Occipital lobe (tissue), 2 donors: ENCODE results near the gene CHAF1A. TPM values are rescaled to one million over a fixed set of nuclear protein-coding genes. Genes with fewer than 3 reads are reported as not detected.

Source experiments
- DNase-seq: peaks from one replicate; lab custom pipeline; 2025; lab: John Stamatoyannopoulos, UW
- total RNA-seq: library from RNA; depleted of rRNA; stranded (reverse); fragments of >200 nt; gene quantifications from one replicate; pipeline ENCODE4 v1.2.3, GENCODE V29; 2014

Gene CHAF1A
- total RNA-seq, 1 donor from 2014 or later = 6.2 TPM

DNA sequence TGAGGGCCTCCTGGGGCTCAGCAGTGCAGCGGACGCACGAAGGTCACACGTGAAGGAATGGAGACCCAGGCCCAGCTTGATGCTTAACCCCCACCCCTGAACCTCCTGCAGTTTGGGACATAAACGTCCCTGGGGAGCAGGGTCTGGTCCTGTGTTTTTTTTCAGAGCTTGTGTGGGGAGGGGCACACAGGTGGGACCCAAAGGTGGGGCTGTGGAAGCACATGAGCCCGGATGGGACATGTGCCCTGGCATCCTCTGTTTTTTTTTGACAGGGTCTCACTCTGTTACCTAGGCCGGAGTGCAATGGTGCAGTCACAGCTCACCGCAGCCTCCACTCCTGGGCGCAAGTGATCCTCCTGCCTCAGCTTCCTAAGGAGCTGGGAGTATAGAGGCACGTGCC lies 34.7 kb downstream of the CHAF1A start:
- DNase-seq = no peak

DNA sequence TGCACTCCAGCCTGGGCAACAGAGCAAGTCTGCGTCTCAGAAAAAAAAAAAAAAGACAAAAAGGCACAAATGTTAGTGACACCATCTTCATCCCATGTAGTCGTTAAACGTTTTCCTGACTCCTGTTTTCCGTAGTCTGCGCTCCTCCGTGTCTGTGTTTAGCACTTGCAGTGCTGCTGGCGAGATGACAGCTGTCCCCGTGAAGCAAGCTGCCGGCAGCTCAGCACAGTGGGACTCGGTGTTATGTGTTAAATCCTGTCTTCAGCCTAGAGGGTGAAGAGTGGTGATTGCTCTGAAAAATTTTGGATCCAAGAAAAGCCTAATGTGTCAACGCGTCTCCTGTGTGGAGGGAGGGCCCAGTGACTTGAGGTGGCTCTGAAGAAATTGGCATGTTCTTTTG lies 36.8 kb downstream of the CHAF1A start:
- peak; percentile 55 for DNase-seq

DNA sequence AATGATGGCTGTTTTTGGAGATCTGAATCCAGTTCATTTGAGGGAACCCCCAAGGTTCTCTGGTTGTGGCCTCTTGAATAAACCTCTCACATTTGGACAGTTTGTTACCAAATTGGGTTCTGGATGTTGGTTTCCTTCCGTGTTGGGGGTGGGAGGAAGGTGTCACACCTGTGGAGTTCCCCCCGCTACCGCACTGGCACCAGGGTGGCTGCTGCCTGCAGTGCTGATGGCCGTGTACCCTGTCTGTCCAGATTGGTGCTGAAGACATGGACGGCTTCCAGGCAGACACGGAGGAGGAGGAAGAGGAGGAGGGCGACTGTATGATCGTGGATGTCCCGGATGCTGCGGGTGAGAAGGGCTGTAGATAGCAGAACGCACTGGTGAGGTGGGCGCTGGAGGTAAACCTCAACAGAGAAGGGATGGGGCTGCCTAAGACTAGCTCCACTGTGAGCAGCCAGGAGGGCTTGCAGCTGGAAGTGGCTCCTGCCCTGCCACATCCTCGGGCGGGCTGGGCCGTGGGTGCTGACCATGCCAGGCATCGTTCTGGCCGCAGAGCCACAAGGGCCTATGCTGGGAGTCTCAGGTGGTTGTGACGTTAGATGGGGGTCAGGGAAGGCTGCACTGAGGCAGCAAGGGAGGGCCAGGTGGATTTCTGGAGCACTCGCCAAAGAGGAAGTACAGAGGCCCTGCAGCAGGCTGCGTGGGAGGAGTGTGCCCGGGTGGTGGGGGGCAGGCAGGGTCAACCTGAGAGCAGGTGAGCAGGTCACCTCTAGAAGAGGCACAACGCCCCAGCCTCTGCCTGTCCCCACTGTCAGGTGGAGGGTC lies 39.8 kb downstream of the CHAF1A start:
- no peak for DNase-seq

GRCh38 chr19:4442819-4443146 lies 40.3 kb downstream of the CHAF1A start:
- DNase-seq = no peak

DNA sequence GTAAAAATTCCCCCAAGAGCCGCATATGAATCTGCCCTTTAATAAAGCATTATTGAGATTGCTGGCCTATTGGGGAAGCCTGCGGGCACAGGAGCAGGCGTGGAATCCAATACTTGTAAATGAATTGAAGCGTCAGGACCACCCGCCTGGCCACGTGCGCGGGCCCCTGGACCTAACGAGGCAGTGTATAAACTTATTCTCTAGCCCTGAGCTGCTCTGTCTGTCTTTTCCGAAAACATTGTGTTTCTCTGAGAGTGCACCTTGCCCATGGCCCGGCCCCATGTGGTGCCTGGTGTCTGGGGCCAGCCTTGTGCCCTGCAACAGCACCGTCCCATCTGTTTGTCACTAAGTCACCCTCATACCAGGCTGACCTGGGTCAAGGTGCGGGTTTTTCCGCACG lies 40.7 kb downstream of the CHAF1A start:
- no peak for DNase-seq

- no peak for DNase-seq
Observed at GRCh38 chr19:4443966-4444764, 41.7 kb downstream of the CHAF1A start.

GRCh38 chr19:4444765-4445741 lies 42.6 kb downstream of the CHAF1A start:
- DNase-seq = no peak

DNA sequence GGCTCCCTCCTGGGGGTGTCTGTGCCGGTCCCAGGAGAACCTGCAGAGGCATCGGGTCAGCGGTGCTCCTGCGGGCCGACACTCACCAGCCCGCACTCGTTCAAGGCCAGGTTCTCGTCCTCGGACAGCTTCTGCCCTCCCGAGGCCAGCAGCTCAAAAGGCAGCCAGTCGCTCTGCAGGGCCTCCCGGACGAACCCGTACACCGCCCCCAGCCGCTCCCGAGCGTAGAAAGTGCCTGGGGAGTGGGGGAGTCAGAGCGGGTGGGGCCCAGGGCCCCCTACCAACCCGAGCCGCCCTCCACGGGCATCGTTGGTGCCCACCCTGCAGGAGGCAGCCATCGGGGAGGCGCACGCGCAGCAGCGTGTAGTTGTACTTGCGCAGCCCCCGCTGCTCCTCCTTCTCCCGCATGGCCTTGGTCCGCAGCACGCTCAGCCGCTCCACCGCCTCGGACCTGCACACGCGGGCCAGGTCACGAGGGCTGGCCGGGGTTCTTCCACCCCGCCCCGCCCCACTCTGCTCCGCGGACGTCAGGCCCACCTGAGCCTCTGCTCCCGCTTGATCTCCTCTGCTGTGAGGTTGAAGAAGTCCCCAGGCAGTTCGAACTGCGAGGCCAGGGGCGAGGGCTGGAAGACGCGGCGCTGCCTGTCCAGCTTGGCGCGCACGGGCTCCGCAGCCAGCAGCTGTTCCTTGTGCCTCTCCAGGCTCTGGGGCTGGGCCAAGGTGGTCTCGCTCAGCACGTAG lies 43.7 kb downstream of the CHAF1A start:
- DNase-seq = no peak

DNA sequence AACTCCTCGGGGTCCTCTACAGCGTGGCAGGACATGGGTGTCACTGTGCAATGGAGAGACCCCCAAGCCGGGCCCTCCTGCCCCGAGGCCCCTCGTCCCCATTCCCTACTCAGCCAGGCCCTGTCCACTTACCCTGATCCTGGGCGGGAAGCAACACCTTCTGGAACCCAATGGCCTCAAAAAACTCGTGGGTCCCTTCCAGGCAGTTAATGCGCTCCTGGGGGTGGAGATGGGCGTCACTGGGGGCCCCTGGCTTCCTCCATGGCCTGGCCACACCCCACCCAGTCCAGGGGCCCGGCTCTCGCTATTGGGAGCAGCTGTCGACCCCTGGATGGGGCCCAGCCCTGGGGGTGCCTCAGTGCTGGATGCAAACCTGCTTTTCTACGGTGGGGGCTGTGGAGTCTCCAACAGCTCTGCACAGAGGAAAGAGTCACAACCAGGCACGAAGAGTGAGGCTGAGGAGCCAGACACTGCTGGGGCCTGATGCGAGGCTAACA lies 44.3 kb downstream of the CHAF1A start:
- no peak for DNase-seq

- DNase-seq = no peak
Observed at GRCh38 chr19:4447327-4448146, 45.1 kb downstream of the CHAF1A start.

DNA sequence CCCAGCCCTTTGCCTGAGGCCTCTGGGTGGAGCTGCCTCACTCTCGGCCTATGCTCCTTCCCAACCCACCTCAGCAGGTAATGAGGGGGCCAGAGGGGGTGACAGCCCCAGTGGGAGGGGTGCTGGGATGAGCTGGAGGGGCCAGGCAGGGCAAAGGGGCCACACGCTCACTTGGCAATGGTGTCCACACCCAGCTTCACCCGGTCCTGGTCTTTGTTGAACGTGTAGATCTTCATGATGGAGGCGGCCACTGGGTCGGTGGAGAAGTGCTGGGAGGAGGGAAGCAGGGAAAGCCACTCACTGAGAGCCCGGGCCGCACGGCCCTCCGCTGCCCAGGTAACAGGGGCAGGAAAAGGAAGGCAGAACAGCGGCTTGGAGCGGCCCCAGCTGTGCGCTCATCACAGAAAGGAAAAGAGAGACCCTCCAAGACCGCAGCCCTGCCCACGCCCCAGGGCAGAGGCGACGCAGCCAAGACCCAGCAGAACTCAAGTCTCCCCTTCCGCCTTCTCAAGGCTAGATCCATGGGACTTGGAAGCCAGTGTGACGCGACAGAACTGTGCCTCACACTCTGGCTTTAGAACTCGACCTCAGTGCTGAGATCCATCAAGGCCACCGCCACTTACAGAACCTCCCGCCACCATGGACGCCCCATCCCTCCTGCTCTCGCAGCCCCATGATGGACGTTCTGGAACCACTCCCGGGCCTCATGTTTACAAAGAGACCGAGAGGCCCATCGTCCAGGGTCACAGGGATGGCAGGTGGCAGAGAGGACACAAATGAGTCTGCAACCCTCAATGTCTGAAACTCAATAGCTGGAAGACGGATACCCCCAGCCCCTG lies 45.9 kb downstream of the CHAF1A start:
- DNase-seq = no peak

- DNase-seq = peak; percentile 79
Observed at GRCh38 chr19:4449022-4449638, 46.7 kb downstream of the CHAF1A start.

DNA sequence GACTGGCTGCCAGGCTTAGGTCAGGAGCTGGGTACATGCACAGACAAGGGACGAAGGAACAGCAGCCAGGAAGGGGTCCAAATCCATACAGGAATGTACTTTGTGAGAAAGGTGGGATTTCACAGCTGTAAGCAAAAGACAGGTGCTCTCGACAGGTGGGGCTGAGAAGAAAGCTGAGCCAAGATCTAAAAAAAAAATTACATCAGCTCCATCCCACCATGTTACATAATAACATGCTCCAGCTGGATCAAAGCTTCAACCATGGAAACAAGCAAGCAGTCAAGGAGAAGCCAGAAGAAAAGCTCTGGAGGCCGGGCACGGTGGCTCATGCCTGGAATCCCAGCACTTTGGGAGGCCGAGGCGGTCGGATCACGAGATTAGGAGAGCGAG lies 47.2 kb downstream of the CHAF1A start:
- no peak for DNase-seq

DNA sequence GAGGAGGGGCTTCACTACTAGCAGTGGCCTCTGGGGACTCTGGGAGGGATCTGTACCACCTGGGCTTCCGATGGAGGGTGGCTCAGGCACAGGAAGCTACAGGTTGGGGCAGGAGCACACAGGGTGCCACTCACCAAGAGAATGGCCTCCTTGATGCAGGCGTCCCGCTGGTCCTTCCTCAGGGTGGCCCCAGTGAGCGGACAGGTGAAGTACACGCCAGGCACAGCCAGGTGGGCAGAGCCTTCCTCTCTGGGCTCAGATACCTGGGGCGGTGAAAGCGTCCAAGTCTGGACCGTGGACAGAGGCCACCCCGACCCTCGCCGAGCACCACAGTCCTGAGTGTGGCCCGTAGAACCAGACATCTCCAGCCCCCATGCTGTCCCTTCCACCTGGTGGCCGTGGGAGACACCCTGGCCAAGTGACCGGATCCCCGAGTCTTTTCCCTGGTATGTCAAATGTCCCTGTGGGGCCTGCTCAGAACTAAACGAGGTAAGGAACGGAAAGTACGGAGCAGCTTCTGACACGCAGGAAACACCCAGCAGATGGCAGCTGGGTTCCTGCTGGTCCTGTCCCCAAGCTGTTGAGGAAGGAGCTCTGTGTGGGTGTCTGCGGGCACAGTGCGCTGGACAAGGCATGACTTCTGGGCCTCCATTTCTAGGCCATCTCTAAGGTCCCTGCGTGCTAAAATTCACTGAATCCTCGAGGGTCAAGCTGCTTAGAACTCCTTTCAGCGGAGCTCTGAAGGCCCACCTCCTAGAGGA lies 50.0 kb downstream of the CHAF1A start:
- no peak for DNase-seq

- no peak for DNase-seq
Observed at GRCh38 chr19:4453232-4454179, 51.1 kb downstream of the CHAF1A start.
